ENCODE data around the gene DNAJC5. TPM values are rescaled to one million over a fixed set of nuclear protein-coding genes. Genes with fewer than 3 reads are reported as not detected.

DNAJC5 gene
- total RNA-seq, 2 experiments from 2014 or later = 27.5 to 27.7 TPM

GRCh38 chr20:63863021-63863797 lies 31.7 kb upstream of the DNAJC5 start:
- no peak for DNase-seq (ENCODE audit: low spot score)
- Histone ChIP-seq H2AFZ (ENCODE audit: low read length) (no peak overlapping the region), H4K20me1 (ENCODE audit: insufficient read depth, low read length) (no peaks in the 10 kb centered on the region), H3K36me3 (ENCODE audit: insufficient read depth, low read length) (peaks cover 17% of the 10 kb centered on the region), H3K27ac (ENCODE audit: low read depth, low read length, poor library complexity, severe bottlenecking) (peak overlapping the region; percentile 71), H3K4me3 (ENCODE audit: low read depth, low read length, poor library complexity, severe bottlenecking) (peak overlapping the region; percentile 88), H3K4me2 (ENCODE audit: low read length) (peak overlapping the region; percentile 77), H3K4me1 (ENCODE audit: insufficient read depth, low read length, poor library complexity, severe bottlenecking) (peaks cover 19% of the 10 kb centered on the region), H3K79me2 (ENCODE audit: insufficient read depth, low read depth, low read length) (peaks cover 35% of the 10 kb centered on the region), H3K9me2 (ENCODE audit: insufficient read depth, low read length) (no peaks in the 10 kb centered on the region), H3K9me3 (ENCODE audit: low read length) (no peaks in the 10 kb centered on the region)
- ChIA-PET POLR2A (interaction anchor here (0.6 to 1.2 kb wide), 4 partner anchors 32 to 169 kb away, joined by 4 read pairs; partner anchors contain the start of gene DNAJC5), CTCF (ENCODE audit: unreplicated experiment) (interaction anchor here (0.6 kb wide), 1 partner anchor 317 kb away, joined by 5 read pairs; no protein-coding TSS in a partner anchor)
- BruUV-seq (replicated peaks) = no TSS peak
- TF ChIP-seq EZH2phosphoT487 (IDR thresholded peaks at IDR 0.05; ENCODE audit: borderline replicate concordance, low read depth, low read length) (no peak), CTCF (conservative IDR thresholded peaks at IDR 0.05; ENCODE audit: low read length) (no peak)
- intact Hi-C loops (cut with micrococcal nuclease; ENCODE audit: unreplicated experiment) = loop anchor here (10.0 kb wide), 1 partner anchor 328 kb away; the partner anchor contains the start of gene PTK6

GRCh38 chr20:63863798-63864544 lies 31.0 kb upstream of the DNAJC5 start:
- peak overlapping the region; percentile 71 for H3K27ac ChIP-seq (ENCODE audit: low read depth, low read length, poor library complexity, severe bottlenecking)
- no peak for TF ChIP-seq EZH2phosphoT487 (IDR thresholded peaks at IDR 0.05; ENCODE audit: borderline replicate concordance, low read depth, low read length)
- TF ChIP-seq CTCF (conservative IDR thresholded peaks at IDR 0.05; ENCODE audit: low read length) = peak; percentile 73
- no TSS peak for BruUV-seq (replicated peaks)
- H4K20me1 ChIP-seq (ENCODE audit: insufficient read depth, low read length) = no peaks in the 10 kb centered on the region
- intact Hi-C loops (cut with micrococcal nuclease; ENCODE audit: unreplicated experiment) = loop anchor here (1.0 to 10.0 kb wide), 4 partner anchors 31 to 329 kb away; partner anchors contain the start of genes ARFRP1, DNAJC5 and PTK6
- H3K4me1 ChIP-seq (ENCODE audit: insufficient read depth, low read length, poor library complexity, severe bottlenecking) = peaks cover 11% of the 10 kb centered on the region
- no peaks in the 10 kb centered on the region for H3K9me3 ChIP-seq (ENCODE audit: low read length)
- CTCF ChIA-PET (ENCODE audit: unreplicated experiment) = interaction anchor here (0.6 kb wide), 1 partner anchor 318 kb away, joined by 5 read pairs; no protein-coding TSS in a partner anchor
- no peaks in the 10 kb centered on the region for H3K9me2 ChIP-seq (ENCODE audit: insufficient read depth, low read length)
- H3K36me3 ChIP-seq (ENCODE audit: insufficient read depth, low read length) = peaks cover 24% of the 10 kb centered on the region
- H2AFZ ChIP-seq (ENCODE audit: low read length) = peak overlapping the region; percentile 26; the same call in 1 of the 2 replicates
- POLR2A ChIA-PET = interaction anchor here (0.6 to 1.2 kb wide), 3 partner anchors 77 to 170 kb away, joined by 4 read pairs; no protein-coding TSS in a partner anchor
- peaks cover 35% of the 10 kb centered on the region for H3K79me2 ChIP-seq (ENCODE audit: insufficient read depth, low read depth, low read length)
- H3K4me3 ChIP-seq (ENCODE audit: low read depth, low read length, poor library complexity, severe bottlenecking) = peak overlapping the region; percentile 88
- peak overlapping the region; percentile 77 for H3K4me2 ChIP-seq (ENCODE audit: low read length)
- peak; percentile 92 for DNase-seq (ENCODE audit: low spot score)

Measured in OCI-LY7 (cell line).